ENCODE data around the gene GLRB. TPM values are rescaled to one million over a fixed set of nuclear protein-coding genes. Genes with fewer than 3 reads are reported as not detected.

GLRB gene
- total RNA-seq, 1 experiment from 2014 or later: 0.70 TPM

GRCh38 chr4:157104541-157104940 lies 28.6 kb downstream of the GLRB start:
- no peak overlapping the region for H2BK15ac ChIP-seq (ENCODE audit: low read depth, low read length)
- no peak overlapping the region for H2BK5ac ChIP-seq (ENCODE audit: insufficient read length, low read length)

More at GRCh38 chr4:157104541-157104940, 28.6 kb downstream of the GLRB start:
- Histone ChIP-seq H3K18ac (ENCODE audit: insufficient read length, low read depth, low read length) (no peak overlapping the region), H3K9ac (ENCODE audit: extremely low read depth, insufficient read length, low read length) (no peak overlapping the region), H4K20me1 (ENCODE audit: control insufficient read depth, insufficient read depth, insufficient read length) (no peaks in the 10 kb centered on the region), H2BK12ac (ENCODE audit: insufficient read length, low read depth, low read length) (no peak overlapping the region), H2AK5ac (ENCODE audit: insufficient read length, low read length) (no peak overlapping the region), H3K14ac (ENCODE audit: insufficient read depth, low read length) (no peak overlapping the region), H4K91ac (ENCODE audit: insufficient read length, low read depth, low read length) (no peak overlapping the region), H3K27me3 (ENCODE audit: insufficient read depth, low read length) (no peaks in the 10 kb centered on the region), H3K4ac (ENCODE audit: low read depth, low read length) (no peak overlapping the region), H4K5ac (ENCODE audit: insufficient read length, low read depth, low read length) (no peak overlapping the region), H3K23ac (ENCODE audit: insufficient read length, low read depth, low read length) (no peak overlapping the region), H4K8ac (replicated peaks; ENCODE audit: insufficient read length, low read depth, low read length) (no peak overlapping the region), H2AFZ (ENCODE audit: low read length) (no peak overlapping the region), H3K23me2 (ENCODE audit: insufficient read length, low read depth, low read length, poor library complexity, severe bottlenecking) (no peaks in the 10 kb centered on the region), H3T11ph (ENCODE audit: low read length) (no peak overlapping the region), H2BK120ac (ENCODE audit: low read depth, low read length, poor library complexity, severe bottlenecking) (no peak overlapping the region), H3K79me1 (ENCODE audit: insufficient read depth, low read depth, low read length, poor library complexity, severe bottlenecking) (no peaks in the 10 kb centered on the region), H3K4me1 (ENCODE audit: insufficient read depth, low read length) (no peaks in the 10 kb centered on the region), H3K27ac (ENCODE audit: insufficient read length, low read depth, low read length) (no peak overlapping the region), H3K4me2 (ENCODE audit: insufficient read depth, insufficient read length, low read length) (no peak overlapping the region), H2BK20ac (ENCODE audit: low read depth, low read length, poor library complexity, severe bottlenecking) (no peak overlapping the region), H3K79me2 (ENCODE audit: insufficient read depth, low read length) (no peaks in the 10 kb centered on the region), H3K9me3 (ENCODE audit: control insufficient read depth, low read depth, low read length) (no peaks in the 10 kb centered on the region), H3K56ac (ENCODE audit: insufficient read length, low read depth, low read length) (no peak overlapping the region)
- Mint-ChIP-seq H3K4me1 (peaks cover 0 to 2% of the 10 kb centered on the region in 2 experiments; a peak in 1 of 4 replicates), H3K4me3 (no peak overlapping the region), H3K27ac (no peak overlapping the region), H3K27me3 (ENCODE audit: low read depth) (no peaks in the 10 kb centered on the region), H3K36me3 (ENCODE audit: insufficient read depth in 1 of 3, low read depth in 3 of 3) (no peaks in the 10 kb centered on the region), H3K9me3 (no peaks in the 10 kb centered on the region)
- no peak for DNase-seq
- TF ChIP-seq CTCF (conservative IDR thresholded peaks at IDR 0.05): no peak
- no CpG with 5 or more reads among the region's 1 CpG for WGBS (ENCODE audit: extremely low coverage, insufficient read length, low lambda C conversion rate)

Measured in H9 (cell line).